GM19351 (cell line): Measurements from ENCODE around the gene SDHA.
"Not testable (repeated sequence)": the region's sequence is repeated elsewhere in the genome, so short reads cannot be mapped to it uniquely, and the experiment has no call there.

ENCODE experiments used
- ATAC-seq: cut with Tn5 transposase; IDR thresholded peaks from one replicate; pipeline ENCODE4 v1.9.1; 2021; ENCODE audit warnings: mild to moderate bottlenecking, moderate library complexity; ENCODE audit not compliant: unreplicated experiment

SDHA gene

GRCh38 chr5:296954-297353 is 78.8 kb downstream of the SDHA start:
- ATAC-seq = not testable (repeated sequence)

- not testable (repeated sequence) for ATAC-seq
These were observed 79.3 kb downstream of the SDHA start for GRCh38 chr5:297448-297847.

GRCh38 chr5:297991-298736 is 80.0 kb downstream of the SDHA start:
- ATAC-seq = not testable (repeated sequence)

GRCh38 chr5:298737-299125 is 80.6 kb downstream of the SDHA start:
- no peak for ATAC-seq

GRCh38 chr5:299921-300320 is 81.8 kb downstream of the SDHA start:
- ATAC-seq = not testable (repeated sequence)

- not testable (repeated sequence) for ATAC-seq
These were observed 82.7 kb downstream of the SDHA start for GRCh38 chr5:300691-301435.

- not testable (repeated sequence) for ATAC-seq
These were observed 84.3 kb downstream of the SDHA start for GRCh38 chr5:302416-302815.

GRCh38 chr5:302966-303365 is 84.8 kb downstream of the SDHA start:
- ATAC-seq = no peak

- not testable (repeated sequence) for ATAC-seq
These were observed 85.6 kb downstream of the SDHA start for GRCh38 chr5:303741-304140.

GRCh38 chr5:305050-305449 is 86.9 kb downstream of the SDHA start:
- no peak for ATAC-seq

- ATAC-seq = no peak
These were observed 87.3 kb downstream of the SDHA start for GRCh38 chr5:305459-305858.

GRCh38 chr5:306011-306805 is 88.1 kb downstream of the SDHA start:
- ATAC-seq = no peak
